Measurements from ENCODE around the gene ABCA8. TPM values are rescaled to one million over a fixed set of nuclear protein-coding genes. Genes with fewer than 3 reads are reported as not detected.

The ABCA8 gene
- total and polyA plus RNA-seq, 2 of the 8 experiments (the other 6 are each of a cell fraction or from before 2014, with no cell fraction given), result not detected

- ChIA-PET CTCF (ENCODE audit: partially characterized antibody) (interaction anchor here (0.6 to 0.9 kb wide), 2 partner anchors 51 to 83 kb away, joined by 3 read pairs; no protein-coding TSS in a partner anchor), POLR2A (ENCODE audit: partially characterized antibody) (no interaction called here)
- Histone ChIP-seq H3K14ac (ENCODE audit: insufficient read length) (no peak overlapping the region), H3K4me1 (replicated peaks in 1 of 4; ENCODE audit: control insufficient read depth in 3 of 4, insufficient read depth in 4 of 4, low read length in 3 of 4) (no peaks in the 10 kb centered on the region), H3K23me2 (ENCODE audit: low read depth, low read length) (no peaks in the 10 kb centered on the region), H2BK5ac (ENCODE audit: low read depth, low read length) (no peak overlapping the region), H3K56ac (replicated peaks; ENCODE audit: insufficient read length, low read depth, low read length) (no peak overlapping the region), H2BK12ac (ENCODE audit: low read depth, low read length) (no peak overlapping the region), H4K5ac (ENCODE audit: insufficient read length, low read depth, low read length) (no peak overlapping the region), H4K91ac (replicated peaks; ENCODE audit: insufficient read length, low read length) (no peak overlapping the region), H3K4me2 (ENCODE audit: insufficient read depth in 1 of 2, low read depth in 2 of 2, low read length in 2 of 2) (no peak overlapping the region), H4K8ac (ENCODE audit: extremely low read depth, insufficient read depth, low read length) (no peak overlapping the region), H3K79me1 (ENCODE audit: low read depth, low read length) (no peaks in the 10 kb centered on the region), H3K27ac (ENCODE audit: low read depth, low read length) (no peak overlapping the region), H3K4me3 (ENCODE audit: extremely low read depth in 1 of 4, insufficient read depth in 2 of 4, low read depth in 3 of 4, low read length in 4 of 4) (no peak overlapping the region), H2BK120ac (replicated peaks; ENCODE audit: low read depth, low read length) (no peak overlapping the region), H3K27me3 (replicated peaks in 1 of 4; ENCODE audit: control insufficient read depth in 3 of 4, extremely low read depth in 1 of 4, insufficient read depth in 3 of 4, low read length in 3 of 4) (no peaks in the 10 kb centered on the region), H4K20me1 (replicated peaks in 1 of 2; ENCODE audit: control insufficient read depth in 1 of 2, insufficient read depth in 2 of 2, low read length in 2 of 2) (no peaks in the 10 kb centered on the region), H2BK20ac (ENCODE audit: low read length) (no peak overlapping the region), H3K18ac (ENCODE audit: extremely low read depth, low read length) (no peak overlapping the region), H3K9me3 (ENCODE audit: insufficient read depth in 2 of 2, low read depth in 1 of 2, low read length in 1 of 2) (no peaks in the 10 kb centered on the region), H3K79me2 (ENCODE audit: control insufficient read depth in 1 of 2, insufficient read depth in 2 of 2, low read length in 2 of 2) (no peaks in the 10 kb centered on the region), H3K23ac (ENCODE audit: insufficient read length) (no peak overlapping the region), H3K36me3 (ENCODE audit: control insufficient read depth in 2 of 4, insufficient read depth in 4 of 4, low read length in 3 of 4) (no peaks in the 10 kb centered on the region), H2AK5ac (ENCODE audit: low read depth, low read length) (no peak overlapping the region), H2AFZ (ENCODE audit: low read length) (no peak overlapping the region), H3K9ac (replicated peaks in 1 of 4; ENCODE audit: extremely low read depth in 1 of 4, low read depth in 3 of 4, low read length in 3 of 4) (no peak overlapping the region), H3K4ac (replicated peaks; ENCODE audit: insufficient read length, low read depth, low read length) (no peak overlapping the region), H2BK15ac (ENCODE audit: low read length) (no peak overlapping the region)
- FAIRE-seq (no peak), DNase-seq (ENCODE audit: low read depth in 1 of 2, low spot score in 2 of 2) (no peak)
- WGBS, 2 experiments (ENCODE audit: extremely low coverage in 1 of 2, insufficient coverage in 1 of 2, insufficient read length in 1 of 2, insufficient replicate concordance in 2 of 2, low coverage in 1 of 2, low lambda C conversion rate in 2 of 2, missing lambda C conversion rate in 1 of 2), result 93% methylated on average over 1 of the region's 1 CpG; no CpG with 5 or more reads in 1 of the 2 experiments
- TF ChIP-seq TCF12 (IDR thresholded peaks at IDR 0.05; ENCODE audit: low read depth, low read length) (no peak), RFX5 (IDR thresholded peaks at IDR 0.05; ENCODE audit: borderline replicate concordance, low read depth, low read length) (no peak), POLR2AphosphoS5 (IDR thresholded peaks at IDR 0.05; ENCODE audit: low read depth, low read length) (no peak), TAF1 (IDR thresholded peaks at IDR 0.05; ENCODE audit: low read depth, low read length) (no peak), CHD2 (IDR thresholded peaks at IDR 0.05; ENCODE audit: low read length) (no peak), TEAD4 (IDR thresholded peaks at IDR 0.05; ENCODE audit: low read depth, low read length) (no peak), HDAC6 (IDR thresholded peaks at IDR 0.05; ENCODE audit: low read depth, low read length) (no peak), SAP30 (IDR thresholded peaks at IDR 0.05; ENCODE audit: insufficient read depth, insufficient replicate concordance, low read length) (no peak), CTCF (IDR thresholded peaks at IDR 0.05; ENCODE audit: control extremely low read depth in 1 of 3, insufficient read depth in 1 of 3, low read depth in 1 of 3, low read length in 3 of 3) (no peak)
- TF ChIP-seq, protein P1, sequence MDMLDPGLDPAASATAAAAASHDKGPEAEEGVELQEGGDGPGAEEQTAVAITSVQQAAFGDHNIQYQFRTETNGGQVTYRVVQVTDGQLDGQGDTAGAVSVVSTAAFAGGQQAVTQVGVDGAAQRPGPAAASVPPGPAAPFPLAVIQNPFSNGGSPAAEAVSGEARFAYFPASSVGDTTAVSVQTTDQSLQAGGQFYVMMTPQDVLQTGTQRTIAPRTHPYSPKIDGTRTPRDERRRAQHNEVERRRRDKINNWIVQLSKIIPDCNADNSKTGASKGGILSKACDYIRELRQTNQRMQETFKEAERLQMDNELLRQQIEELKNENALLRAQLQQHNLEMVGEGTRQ (IDR thresholded peaks at IDR 0.05; ENCODE audit: low read length), result no peak
- TF ChIP-seq, protein P2, sequence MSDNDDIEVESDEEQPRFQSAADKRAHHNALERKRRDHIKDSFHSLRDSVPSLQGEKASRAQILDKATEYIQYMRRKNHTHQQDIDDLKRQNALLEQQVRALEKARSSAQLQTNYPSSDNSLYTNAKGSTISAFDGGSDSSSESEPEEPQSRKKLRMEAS (IDR thresholded peaks at IDR 0.05), result no peak
These were observed 100.7 kb downstream of the ABCA8 start for GRCh38 chr17:68854452-68854851.
